Lung (tissue), 12 donors: ENCODE data around the gene BICDL1. TPM values are rescaled to one million over a fixed set of nuclear protein-coding genes. Genes with fewer than 3 reads are reported as not detected.

ENCODE experiments used
- ATAC-seq: fragments of 200-7000 bp; cut with Tn5 transposase; one replicate; pipeline ENCODE4 v1.9.1; 2020; ENCODE audit warnings: moderate number of reproducible peaks; ENCODE audit not compliant: insufficient read depth, low FRiP score
- DNase-seq, 3 donors: peaks; one replicate each; pipeline ENCODE4 v3.0.0-alpha.2; 2013 to 2017
- H3K27ac ChIP-seq, 2 donors: one replicate each; pipeline ENCODE4 v1.5.1; 2013; ENCODE audit warnings: mild to moderate bottlenecking in 2 of 2, moderate library complexity in 2 of 2, control low read depth in 1 of 2, inconsistent platforms in 1 of 2, low read depth in 1 of 2, low read length in 1 of 2
- H3K27me3 ChIP-seq, 3 donors: one replicate each; pipeline ENCODE4 v1.5.1; 2013; ENCODE audit warnings: low read length in 2 of 3; ENCODE audit not compliant: control insufficient read depth in 3 of 3, insufficient read depth in 3 of 3
- H3K36me3 ChIP-seq, 4 donors: one replicate each; pipeline ENCODE4 v1.5.1; 2013; ENCODE audit warnings: low read length in 4 of 4, mild to moderate bottlenecking in 1 of 4, moderate library complexity in 1 of 4; ENCODE audit not compliant: control insufficient read depth in 4 of 4, insufficient read depth in 4 of 4
- H3K4me1 ChIP-seq, 5 donors: one replicate each; pipeline ENCODE4 v1.5.1; 2013; ENCODE audit warnings: low read length in 5 of 5, mild to moderate bottlenecking in 2 of 5, moderate library complexity in 1 of 5; ENCODE audit not compliant: control insufficient read depth in 5 of 5, insufficient read depth in 5 of 5
- H3K4me3 ChIP-seq: one replicate; pipeline ENCODE4 v1.5.1; 2013; ENCODE audit warnings: mild to moderate bottlenecking, control low read depth, moderate library complexity
- H3K9ac ChIP-seq, 2 donors: one replicate each; pipeline ENCODE4 v1.5.1; 2013; ENCODE audit warnings: low read length in 2 of 2, control low read depth in 1 of 2; ENCODE audit not compliant: insufficient read depth in 1 of 2
- H3K9me3 ChIP-seq, 4 donors: one replicate each; pipeline ENCODE4 v1.5.1; 2013; ENCODE audit warnings: low read length in 3 of 4, mild to moderate bottlenecking in 1 of 4, moderate library complexity in 1 of 4; ENCODE audit not compliant: control insufficient read depth in 4 of 4, insufficient read depth in 3 of 4
- CTCF ChIP-seq: IDR thresholded peaks from 2 replicates; pipeline ENCODE4 v1.5.1; 2012; ENCODE audit warnings: mild to moderate bottlenecking; ENCODE audit errors: control extremely low read depth, extremely low read depth
- WGBS, 2 donors: extraction: QIAGEN DNeasy Blood & Tissue Kit; methylation state at CpG; one replicate each; pipeline ENCODE4 v1.1.7; 2013; 5-methylcytosine and 5-hydroxymethylcytosine counted together
- polyA plus RNA-seq, 2 donors: library from polyadenylated mRNA; stranded (reverse); fragments of 200-250 nt; gene quantifications; one replicate each; pipeline ENCODE4 v1.2.1, GENCODE V29; 2013
- total RNA-seq, 2 donors: library from RNA; depleted of rRNA in 1 of 2; stranded (reverse); fragments of >200 nt in 1 of 2; gene quantifications; one replicate each; pipeline ENCODE4 v1.2.1, GENCODE V29; 2014 to 2021
- donor health status: control.
- donor health status: control.
- donor health status: Bipolar disorder and iron deficiency.
- donor health status: healthy.
- donor health status: DM: yes; HTN: yes; CAD: no.

Gene BICDL1
- total and polyA plus RNA-seq, 4 donors = 5.2 to 23.7 (median 13.7) TPM

GRCh38 chr12:120121343-120121742 lies 132.3 kb downstream of the BICDL1 start:
- no peak for TF ChIP-seq CTCF
- H3K4me1 ChIP-seq = peaks cover 0 to 13% (median 10%) of the 10 kb centered on the region in 5 donors
- no peak overlapping the region for H3K9ac ChIP-seq
- DNase-seq (no peak), ATAC-seq (no peak)
- H3K9me3 ChIP-seq = no peaks in the 10 kb centered on the region
- no peak overlapping the region for H3K4me3 ChIP-seq
- peaks cover 0 to 2% (median 0%) of the 10 kb centered on the region in 4 donors for H3K36me3 ChIP-seq
- H3K27me3 ChIP-seq = no peaks in the 10 kb centered on the region
- no peak overlapping the region for H3K27ac ChIP-seq
- 83 to 85% methylated on average over 2 of the region's 2 CpGs for WGBS, 2 donors

GRCh38 chr12:120121766-120122293 lies 132.8 kb downstream of the BICDL1 start:
- DNase-seq (no peak), ATAC-seq (no peak)
- Histone ChIP-seq H3K4me3 (no peak overlapping the region), H3K36me3 (peaks cover 0 to 4% (median 0%) of the 10 kb centered on the region in 4 donors), H3K9me3 (no peaks in the 10 kb centered on the region), H3K4me1 (peaks cover 0 to 13% (median 10%) of the 10 kb centered on the region in 5 donors), H3K27ac (no peak overlapping the region), H3K9ac (no peak overlapping the region), H3K27me3 (no peaks in the 10 kb centered on the region)
- no peak for TF ChIP-seq CTCF
- WGBS, 2 donors = 68 to 83% methylated on average over 4 of the region's 4 CpGs

- WGBS, 2 donors = 94 to 95% methylated on average over 4 of the region's 4 CpGs
- no peak overlapping the region for H3K4me3 ChIP-seq
- DNase-seq = no peak
- H3K36me3 ChIP-seq = peaks cover 6 to 32% (median 10%) of the 10 kb centered on the region in 4 donors
- TF ChIP-seq CTCF = no peak
- no peak for ATAC-seq
- H3K27me3 ChIP-seq = no peaks in the 10 kb centered on the region
- H3K9ac ChIP-seq = no peak overlapping the region
- H3K27ac ChIP-seq = no peak overlapping the region
- no peaks in the 10 kb centered on the region for H3K9me3 ChIP-seq
- peaks cover 0 to 8% (median 0%) of the 10 kb centered on the region in 5 donors for H3K4me1 ChIP-seq
Observed at GRCh38 chr12:120125029-120125428, 136.0 kb downstream of the BICDL1 start.
